ENCODE measurements around the gene PIGN. TPM values are rescaled to one million over a fixed set of nuclear protein-coding genes. Genes with fewer than 3 reads are reported as not detected.

PIGN gene
- total RNA-seq, 1 experiment from 2014 or later: 30.9 TPM

GRCh38 chr18:61998957-61999356 lies 187.9 kb downstream of the PIGN start:
- Histone ChIP-seq H3K9me3 (ENCODE audit: control insufficient read depth, low read depth, low read length) (peaks cover 42% of the 10 kb centered on the region), H3T11ph (ENCODE audit: low read length) (no peak overlapping the region), H3K79me2 (ENCODE audit: insufficient read depth, low read length) (no peaks in the 10 kb centered on the region), H3K14ac (ENCODE audit: insufficient read depth, low read length) (no peak overlapping the region), H3K27me3 (ENCODE audit: insufficient read depth, low read length) (no peaks in the 10 kb centered on the region), H3K4me1 (ENCODE audit: insufficient read depth, low read length) (no peaks in the 10 kb centered on the region; the same call in 1 of the 2 replicates), H2BK20ac (ENCODE audit: low read depth, low read length, poor library complexity, severe bottlenecking) (no peak overlapping the region), H4K91ac (ENCODE audit: insufficient read length, low read depth, low read length) (no peak overlapping the region), H4K8ac (replicated peaks; ENCODE audit: insufficient read length, low read depth, low read length) (no peak overlapping the region), H2AK5ac (ENCODE audit: insufficient read length, low read length) (no peak overlapping the region), H3K79me1 (ENCODE audit: insufficient read depth, low read depth, low read length, poor library complexity, severe bottlenecking) (no peaks in the 10 kb centered on the region), H3K9ac (ENCODE audit: extremely low read depth, insufficient read length, low read length) (no peak overlapping the region), H2BK120ac (ENCODE audit: low read depth, low read length, poor library complexity, severe bottlenecking) (no peak overlapping the region), H4K20me1 (ENCODE audit: control insufficient read depth, insufficient read depth, insufficient read length) (no peaks in the 10 kb centered on the region), H3K56ac (ENCODE audit: insufficient read length, low read depth, low read length) (no peak overlapping the region), H2BK15ac (ENCODE audit: low read depth, low read length) (no peak overlapping the region), H3K4me2 (ENCODE audit: insufficient read depth, insufficient read length, low read length) (no peak overlapping the region), H3K27ac (ENCODE audit: insufficient read length, low read depth, low read length) (no peak overlapping the region), H2AFZ (ENCODE audit: low read length) (no peak overlapping the region), H3K18ac (ENCODE audit: insufficient read length, low read depth, low read length) (no peak overlapping the region), H4K5ac (ENCODE audit: insufficient read length, low read depth, low read length) (no peak overlapping the region), H3K4ac (ENCODE audit: low read depth, low read length) (no peak overlapping the region), H3K23me2 (ENCODE audit: insufficient read length, low read depth, low read length, poor library complexity, severe bottlenecking) (no peaks in the 10 kb centered on the region), H2BK5ac (ENCODE audit: insufficient read length, low read length) (no peak overlapping the region), H3K23ac (ENCODE audit: insufficient read length, low read depth, low read length) (no peak overlapping the region), H2BK12ac (ENCODE audit: insufficient read length, low read depth, low read length) (no peak overlapping the region)
- Mint-ChIP-seq H3K4me1 (peaks cover 22 to 34% of the 10 kb centered on the region in 2 experiments), H3K27me3 (ENCODE audit: low read depth) (no peaks in the 10 kb centered on the region; the same call in 1 of the 2 replicates), H3K36me3 (ENCODE audit: insufficient read depth in 1 of 3, low read depth in 3 of 3) (peaks cover 33 to 47% (median 38%) of the 10 kb centered on the region in 3 experiments), H3K4me3 (no peak overlapping the region), H3K27ac (no peak overlapping the region), H3K9me3 (peaks cover 41 to 45% of the 10 kb centered on the region in 2 experiments)
- no peak for DNase-seq
- TF ChIP-seq, protein P1, sequence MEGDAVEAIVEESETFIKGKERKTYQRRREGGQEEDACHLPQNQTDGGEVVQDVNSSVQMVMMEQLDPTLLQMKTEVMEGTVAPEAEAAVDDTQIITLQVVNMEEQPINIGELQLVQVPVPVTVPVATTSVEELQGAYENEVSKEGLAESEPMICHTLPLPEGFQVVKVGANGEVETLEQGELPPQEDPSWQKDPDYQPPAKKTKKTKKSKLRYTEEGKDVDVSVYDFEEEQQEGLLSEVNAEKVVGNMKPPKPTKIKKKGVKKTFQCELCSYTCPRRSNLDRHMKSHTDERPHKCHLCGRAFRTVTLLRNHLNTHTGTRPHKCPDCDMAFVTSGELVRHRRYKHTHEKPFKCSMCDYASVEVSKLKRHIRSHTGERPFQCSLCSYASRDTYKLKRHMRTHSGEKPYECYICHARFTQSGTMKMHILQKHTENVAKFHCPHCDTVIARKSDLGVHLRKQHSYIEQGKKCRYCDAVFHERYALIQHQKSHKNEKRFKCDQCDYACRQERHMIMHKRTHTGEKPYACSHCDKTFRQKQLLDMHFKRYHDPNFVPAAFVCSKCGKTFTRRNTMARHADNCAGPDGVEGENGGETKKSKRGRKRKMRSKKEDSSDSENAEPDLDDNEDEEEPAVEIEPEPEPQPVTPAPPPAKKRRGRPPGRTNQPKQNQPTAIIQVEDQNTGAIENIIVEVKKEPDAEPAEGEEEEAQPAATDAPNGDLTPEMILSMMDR (conservative IDR thresholded peaks at IDR 0.05): no peak

Measured in H9 (cell line).